HL-60/S4 treated with phorbol 12-myristate 13-acetate at 8.2 ng/mL for 4 days and 3 days (cell line): ENCODE data around the gene DDHD1.
"Not testable (repeated sequence)": the region's sequence is repeated elsewhere in the genome, so short reads cannot be mapped to it uniquely, and the experiment has no call there.

Experiments used
- in situ Hi-C: fragments of 300-500 bp; cut with MboI; formaldehyde crosslinking; loops from 2 replicates; pipeline ENCODE4 v1.15.0; 2022; ENCODE audit warnings: low sequenced_read_pairs

DDHD1 gene

DNA sequence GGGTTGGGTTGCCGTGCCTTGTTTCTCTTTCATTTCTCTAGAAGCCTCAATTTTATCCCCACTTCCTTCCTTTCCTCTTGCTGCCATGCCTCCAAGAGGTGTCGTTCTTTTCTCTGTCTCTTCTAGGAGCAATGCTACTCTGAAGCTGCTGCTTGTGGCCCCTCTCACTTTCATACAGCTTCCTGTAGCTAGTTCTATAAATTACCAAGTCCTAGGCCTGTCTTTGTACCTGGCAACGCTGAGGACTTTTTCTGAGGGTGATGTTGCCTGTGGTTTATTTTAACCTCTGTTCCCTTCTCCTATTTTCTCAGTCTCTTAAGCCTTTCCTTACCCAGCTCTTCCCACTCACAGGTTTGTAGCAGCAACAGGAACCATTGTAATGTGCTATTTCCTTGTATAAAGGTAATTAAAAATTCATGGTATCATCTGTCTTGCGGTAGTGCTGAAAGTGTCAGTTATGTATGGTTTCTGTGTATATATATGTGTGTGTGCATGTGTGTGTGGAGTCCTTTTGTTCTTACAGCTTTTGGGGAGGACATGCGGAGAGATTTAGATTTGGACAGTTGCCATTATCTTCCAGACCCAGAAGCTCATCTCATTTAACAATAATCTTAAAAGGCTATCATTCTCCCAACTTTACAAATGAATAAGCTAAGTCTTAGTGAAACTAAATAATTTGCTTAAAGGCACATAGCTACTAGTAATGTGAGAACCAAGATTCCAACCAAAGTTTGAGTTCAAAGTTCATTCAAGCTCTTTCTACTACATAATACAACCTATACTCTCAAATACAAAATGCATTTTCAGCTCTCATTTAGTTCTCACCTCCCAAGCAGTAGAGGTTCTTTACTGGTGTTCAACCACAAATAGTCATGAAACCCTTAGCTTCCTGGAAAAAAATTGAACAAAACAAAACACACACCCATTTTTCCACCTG is 43.8 kb downstream of the DDHD1 start:
- in situ Hi-C loops = no loop called here

DNA sequence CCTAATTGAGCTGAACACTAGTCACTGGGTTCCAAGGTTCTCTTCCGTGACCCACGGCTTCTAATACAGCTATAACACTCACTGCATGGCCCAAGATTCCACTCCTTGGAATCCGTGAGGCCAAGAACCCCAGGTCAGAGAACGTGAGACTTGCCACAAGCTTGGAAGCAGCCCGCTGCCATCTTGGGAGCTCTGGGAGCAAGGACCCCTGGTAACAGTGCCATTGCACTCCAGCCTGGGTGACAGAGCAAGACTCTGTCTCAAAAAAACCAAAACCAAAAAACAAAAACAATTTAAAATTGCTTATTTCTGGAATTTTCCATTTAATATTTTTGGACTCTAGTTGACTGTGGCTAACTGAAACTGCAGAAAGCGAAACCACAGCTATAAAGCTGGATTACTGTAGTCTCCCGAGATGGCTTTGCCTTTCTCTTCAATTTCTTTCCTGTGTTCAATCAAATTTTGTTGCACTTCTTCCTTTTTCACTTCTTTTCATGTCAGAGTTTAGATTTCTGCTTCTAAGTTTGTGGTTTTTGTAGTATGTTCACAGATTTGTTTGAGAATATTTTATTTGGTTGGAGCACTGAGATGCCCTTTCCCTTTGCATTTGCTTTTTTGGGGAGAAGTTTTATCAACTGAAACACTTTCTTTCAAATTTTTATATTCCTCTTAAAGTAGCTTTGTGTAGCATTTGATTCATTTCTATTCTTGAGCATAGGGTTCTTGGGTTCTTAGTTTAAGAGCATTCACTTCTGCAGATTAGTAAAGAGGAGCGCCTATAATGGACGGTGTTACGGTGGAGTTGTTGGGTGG is 44.6 kb downstream of the DDHD1 start:
- in situ Hi-C loops = no loop called here

DNA sequence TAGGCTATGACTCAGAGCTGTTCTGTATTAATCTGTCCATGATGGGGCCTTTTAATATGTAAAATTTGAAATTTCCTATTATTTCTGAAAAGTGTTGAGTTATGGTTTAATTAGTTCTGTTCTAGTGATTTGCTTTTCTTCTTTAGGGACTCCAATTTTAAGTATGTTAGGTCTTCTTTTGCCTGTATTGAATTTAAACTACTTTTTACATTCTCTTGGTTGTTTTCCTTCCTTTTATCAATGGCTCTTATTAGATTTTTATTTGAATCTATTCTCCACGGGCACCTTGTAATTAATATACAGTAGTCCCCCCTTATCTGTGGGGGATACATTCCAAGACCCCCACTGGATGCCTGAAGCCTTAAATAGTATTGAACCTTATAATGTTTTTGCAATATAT is 46.4 kb downstream of the DDHD1 start:
- in situ Hi-C loops = no loop called here

DNA sequence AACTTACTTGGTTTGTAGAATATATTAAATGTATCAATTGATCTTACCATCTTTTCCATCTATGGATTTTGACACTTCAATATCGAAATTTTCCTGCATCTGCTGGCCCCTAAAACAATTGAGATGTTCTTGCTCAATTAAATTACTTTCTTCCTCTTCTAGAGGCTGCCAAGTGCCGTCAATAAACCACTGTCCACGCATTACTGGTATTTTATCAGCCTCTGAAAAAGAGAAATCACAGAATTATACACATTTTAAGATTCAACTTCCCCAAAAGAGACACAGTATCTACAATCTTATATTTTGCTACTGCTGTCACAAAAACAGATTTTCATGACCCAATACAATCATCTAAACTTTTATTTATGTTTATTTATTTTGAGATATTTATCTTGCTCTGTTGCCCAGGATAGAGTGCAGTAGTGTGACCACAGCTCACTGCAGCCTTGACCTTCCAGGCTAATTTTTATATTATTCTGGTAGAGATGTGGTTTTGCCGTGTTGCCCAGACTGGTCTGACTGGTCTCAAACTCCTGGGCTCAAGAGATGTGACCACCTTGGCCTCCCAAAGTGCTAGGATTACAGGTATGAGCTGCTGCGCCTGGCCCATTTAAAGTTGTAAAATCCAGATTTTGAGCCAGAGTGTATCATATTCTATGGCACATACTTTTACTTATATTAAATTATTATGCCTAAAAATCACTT is 49.3 kb downstream of the DDHD1 start:
- in situ Hi-C loops = no loop called here

GRCh38 chr14:53093206-53093605 is 59.9 kb downstream of the DDHD1 start:
- in situ Hi-C loops = no loop called here

- in situ Hi-C loops = no loop called here
Observed at GRCh38 chr14:53090853-53091252, 62.3 kb downstream of the DDHD1 start.

GRCh38 chr14:53084954-53085353 is 68.2 kb downstream of the DDHD1 start:
- in situ Hi-C loops = not testable (repeated sequence)

DNA sequence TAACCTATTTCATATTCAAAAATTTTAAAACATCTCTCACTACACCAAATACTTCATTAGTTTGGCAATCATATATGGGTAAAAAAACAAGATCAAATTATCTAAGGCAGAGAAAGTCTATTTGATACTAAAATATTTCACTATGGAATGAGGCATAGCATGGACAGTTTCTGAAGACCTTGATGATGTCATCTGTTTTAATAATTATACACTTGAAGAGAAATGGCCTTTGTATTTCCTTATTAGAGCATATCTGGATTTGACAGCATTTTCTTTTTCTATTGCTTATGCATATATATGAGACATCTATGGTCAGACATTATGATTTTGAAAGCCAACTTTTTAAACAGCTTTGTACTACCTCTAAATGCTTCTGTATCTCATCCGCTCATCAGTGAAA is 88.6 kb downstream of the DDHD1 start:
- in situ Hi-C loops = no loop called here

DNA sequence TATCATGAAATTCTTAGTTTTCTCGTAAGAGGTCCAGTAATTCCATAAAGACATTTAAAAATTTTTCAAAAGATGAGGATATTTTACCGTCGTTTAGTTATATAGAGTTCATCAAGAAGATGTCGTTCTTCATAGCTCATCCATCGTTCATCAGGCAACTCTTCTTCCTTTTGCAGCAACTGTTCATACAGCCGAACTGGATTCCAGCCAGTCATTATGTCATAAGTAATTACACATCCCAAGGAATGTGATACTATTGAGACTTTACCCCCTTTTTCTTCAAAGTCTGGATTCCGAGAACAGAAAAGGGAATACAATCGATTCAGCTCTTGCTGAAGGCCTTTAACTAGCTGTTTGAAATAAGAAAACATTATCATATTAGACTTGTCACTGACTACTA is 90.3 kb downstream of the DDHD1 start:
- in situ Hi-C loops = no loop called here

- in situ Hi-C loops = no loop called here
Observed at GRCh38 chr14:53060046-53060445, 93.1 kb downstream of the DDHD1 start.

GRCh38 chr14:53055003-53055402 is 98.1 kb downstream of the DDHD1 start:
- in situ Hi-C loops = no loop called here

DNA sequence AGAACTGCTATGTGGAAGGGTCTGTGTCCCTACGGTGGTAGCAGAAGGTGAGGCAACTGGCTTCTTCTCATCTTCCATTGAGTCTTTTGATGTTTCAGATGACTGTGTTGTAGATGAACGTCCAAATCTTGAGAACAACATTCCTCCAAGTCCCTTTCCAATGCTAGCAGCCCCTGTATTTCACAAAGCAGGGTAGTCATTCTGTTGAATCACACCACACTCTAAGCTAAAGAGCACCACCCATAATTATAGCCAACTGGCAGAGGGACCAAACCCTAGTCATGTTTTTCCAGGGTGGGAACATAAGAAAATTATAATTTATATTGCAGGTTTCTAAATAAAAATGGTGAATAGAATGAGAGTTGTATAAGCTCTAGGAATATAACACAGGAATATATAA is 98.7 kb downstream of the DDHD1 start:
- in situ Hi-C loops = no loop called here

GRCh38 chr14:53048631-53049030 is 104.5 kb downstream of the DDHD1 start:
- in situ Hi-C loops = no loop called here

- in situ Hi-C loops = no loop called here
Observed at GRCh38 chr14:53047307-53048069, 105.6 kb downstream of the DDHD1 start.

DNA sequence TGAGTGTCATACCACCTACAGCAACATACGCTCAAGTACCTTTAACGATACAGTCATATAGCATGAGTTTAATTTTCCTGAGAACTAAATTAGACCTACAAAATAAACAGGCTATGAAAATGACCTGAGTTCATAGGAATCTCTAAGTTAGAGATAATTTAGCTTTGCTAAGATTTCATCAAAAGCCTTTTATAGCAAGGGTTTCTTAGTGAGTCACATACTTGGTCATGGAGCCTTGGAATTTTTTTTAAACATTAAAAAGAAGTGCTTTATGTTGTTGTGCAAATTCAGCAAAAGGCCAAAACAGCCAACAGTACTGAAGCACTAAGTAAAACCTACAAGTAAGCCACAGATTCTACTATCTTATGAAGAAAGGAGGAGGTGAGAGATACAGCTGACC is 108.6 kb downstream of the DDHD1 start:
- in situ Hi-C loops = no loop called here

GRCh38 chr14:53043027-53043581 is 110.0 kb downstream of the DDHD1 start:
- in situ Hi-C loops = no loop called here

DNA sequence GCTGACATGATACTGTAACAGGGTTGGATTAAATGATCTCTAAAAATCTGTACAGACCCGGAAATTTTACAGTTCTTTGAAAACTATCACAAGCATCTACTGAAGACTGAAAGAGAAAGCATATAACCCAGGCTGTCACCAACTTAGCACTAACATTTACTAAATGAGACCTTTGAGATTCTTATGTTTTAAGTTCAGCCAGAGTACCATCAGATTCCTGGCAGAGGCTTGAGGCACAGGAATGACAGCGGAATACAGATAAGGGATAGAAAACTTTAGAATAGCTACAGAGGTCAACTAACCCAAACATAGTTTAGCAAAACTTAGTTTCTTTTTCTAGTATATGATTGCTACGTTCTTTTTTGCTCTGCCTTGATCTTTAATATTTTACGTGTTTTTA is 110.6 kb downstream of the DDHD1 start:
- in situ Hi-C loops = no loop called here

- in situ Hi-C loops = no loop called here
Observed at GRCh38 chr14:53041067-53041466, 112.1 kb downstream of the DDHD1 start.

GRCh38 chr14:53038629-53039028 is 114.5 kb downstream of the DDHD1 start:
- in situ Hi-C loops = no loop called here

DNA sequence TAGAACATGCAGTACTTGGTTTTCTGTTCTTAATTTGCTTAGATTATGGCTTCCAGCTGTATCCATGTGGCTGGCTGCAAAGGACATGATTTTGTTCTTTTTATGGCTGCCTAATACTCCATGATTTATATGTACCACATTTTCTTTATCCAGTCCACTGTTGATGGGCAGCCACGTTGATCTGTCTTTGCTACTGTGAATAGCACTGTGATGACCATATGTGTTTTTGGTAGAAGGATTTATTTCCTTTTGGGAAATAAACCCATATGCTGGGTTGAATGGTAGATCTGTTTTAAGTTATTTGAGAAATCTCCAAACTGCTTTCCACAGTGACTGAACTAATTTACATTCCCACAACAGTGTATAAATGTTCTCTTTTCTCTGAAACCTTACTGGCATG is 116.1 kb downstream of the DDHD1 start:
- in situ Hi-C loops = no loop called here
